ENCODE data around the gene USP20.

GRCh38 chr9:129860653-129861446, 25.6 kb downstream of the USP20 start:
- TF ChIP-seq POLR2A (IDR thresholded peaks at IDR 0.05), result no peak
- no peak for TF ChIP-seq CTCF (IDR thresholded peaks at IDR 0.05)
